Left lung (tissue), 10 donors: ENCODE measurements around the gene TAS1R2. TPM values are rescaled to one million over a fixed set of nuclear protein-coding genes. Genes with fewer than 3 reads are reported as not detected.
A peak's percentile ranks its signal among the peaks of the same experiment; 100 is the strongest.
"Not testable (repeated sequence)": the region's sequence is repeated elsewhere in the genome, so short reads cannot be mapped to it uniquely, and the experiment has no call there.

Experiments used
- ATAC-seq: fragments of 200-7000 bp; cut with Tn5 transposase; one replicate; pipeline ENCODE4 v1.9.1; 2020; ENCODE audit warnings: moderate library complexity
- DNase-seq, 4 donors: peaks; one replicate each; pipeline ENCODE4 v3.0.0-alpha.2; 2013 to 2020
- H3K27ac ChIP-seq, 2 donors: fragments of 200-600 bp; sonication (generic) in 1 of 2; one replicate each; pipeline versions ENCODE4 v1.5.0 to v1.8.0; 2020 to 2021
- H3K27me3 ChIP-seq, 2 donors: fragments of 200-600 bp; sonication (generic) in 1 of 2; one replicate each; pipeline versions ENCODE4 v1.5.0 to v1.8.0; 2020 to 2021
- H3K36me3 ChIP-seq, 2 donors: fragments of 200-600 bp; sonication (generic) in 1 of 2; one replicate each; pipeline versions ENCODE4 v1.5.0 to v1.8.0; 2020 to 2021
- H3K4me1 ChIP-seq, 2 donors: fragments of 200-600 bp; one replicate each; pipeline ENCODE4 v1.8.0; 2021
- H3K4me3 ChIP-seq, 2 donors: fragments of 200-600 bp; sonication (generic) in 1 of 2; one replicate each; pipeline versions ENCODE4 v1.5.0 to v1.8.0; 2020 to 2021; ENCODE audit warnings: mild to moderate bottlenecking in 1 of 2
- H3K9me3 ChIP-seq, 2 donors: fragments of 200-600 bp; sonication (generic) in 1 of 2; one replicate each; pipeline versions ENCODE4 v1.5.0 to v1.8.0; 2020 to 2021
- CTCF ChIP-seq, 2 donors: fragments of 200-600 bp; sonication (generic) in 1 of 2; IDR thresholded peaks; one replicate each; pipeline versions ENCODE4 v1.5.0 to v1.8.0; 2021; ENCODE audit warnings: antibody characterized with exemption in 2 of 2
- intact Hi-C, 2 donors: fragments of 100-400 bp; cut with DNase I; formaldehyde crosslinking; loops; one replicate each; pipeline versions ENCODE4 v1.11.2 to v1.14.2; 2022
- polyA plus RNA-seq, 6 donors: library from polyadenylated mRNA; unstranded; fragments of 120-200 nt; gene quantifications; one replicate each; pipeline ENCODE4 v1.2.1, GENCODE V29; 2013; ENCODE audit not compliant: insufficient read length in 6 of 6
- total RNA-seq, 2 donors: library from RNA; stranded (reverse); fragmentation: NEBNext Ultra II Directional; extraction: Animal tissue kit (Norgen Biotek cat#: 25700); gene quantifications; one replicate each; pipeline ENCODE4 v1.2.1, GENCODE V29; 2021
- donor health status: DM: no; HTN: yes; CAD: no.
- donor health status: DM: no; HTN: no; CAD: no.

TAS1R2 gene
- total and polyA plus RNA-seq, 8 donors, result not detected

GRCh38 chr1:18855573-18855972, 3.9 kb downstream of the TAS1R2 start:
- H3K4me3 ChIP-seq, result no peak overlapping the region
- H3K9me3 ChIP-seq, result no peaks in the 10 kb centered on the region
- ATAC-seq, result no peak
- TF ChIP-seq CTCF (IDR thresholded peaks at IDR 0.05), result no peak
- no peak for DNase-seq
- H3K36me3 ChIP-seq, result no peaks in the 10 kb centered on the region
- H3K27ac ChIP-seq, result no peak overlapping the region
- H3K27me3 ChIP-seq, result peaks cover 0 to 23% of the 10 kb centered on the region in 2 donors
- intact Hi-C loops, result no loop called here
- H3K4me1 ChIP-seq, result no peaks in the 10 kb centered on the region

- H3K4me1 ChIP-seq, result no peaks in the 10 kb centered on the region
- no peak for ATAC-seq
- intact Hi-C loops, result no loop called here
- no peak overlapping the region for H3K27ac ChIP-seq
- no peaks in the 10 kb centered on the region for H3K36me3 ChIP-seq
- no peak for DNase-seq
- no peaks in the 10 kb centered on the region for H3K9me3 ChIP-seq
- peaks cover 0 to 23% of the 10 kb centered on the region in 2 donors for H3K27me3 ChIP-seq
- no peak overlapping the region for H3K4me3 ChIP-seq
- no peak for TF ChIP-seq CTCF (IDR thresholded peaks at IDR 0.05)
Measured at GRCh38 chr1:18854331-18855025, 5.0 kb downstream of the TAS1R2 start.

GRCh38 chr1:18852501-18852900, 7.0 kb downstream of the TAS1R2 start:
- Histone ChIP-seq H3K27ac (no peak overlapping the region), H3K27me3 (peaks cover 0 to 28% of the 10 kb centered on the region in 2 donors), H3K4me3 (no peak overlapping the region), H3K36me3 (no peaks in the 10 kb centered on the region), H3K4me1 (no peaks in the 10 kb centered on the region), H3K9me3 (no peaks in the 10 kb centered on the region)
- ATAC-seq (peak; percentile 53), DNase-seq (no peak)
- intact Hi-C loops, result no loop called here
- TF ChIP-seq CTCF (IDR thresholded peaks at IDR 0.05), result no peak

GRCh38 chr1:18849261-18849711, 10.2 kb downstream of the TAS1R2 start:
- no peak overlapping the region for H3K27ac ChIP-seq
- no peaks in the 10 kb centered on the region for H3K36me3 ChIP-seq
- no peaks in the 10 kb centered on the region for H3K9me3 ChIP-seq
- peak in 2 of 4 donors; percentile 82 to 91 for DNase-seq
- peaks cover 0 to 24% of the 10 kb centered on the region in 2 donors for H3K27me3 ChIP-seq
- ATAC-seq, result no peak
- H3K4me3 ChIP-seq, result no peak overlapping the region
- no peak for TF ChIP-seq CTCF (IDR thresholded peaks at IDR 0.05)
- no peaks in the 10 kb centered on the region for H3K4me1 ChIP-seq
- intact Hi-C loops, result no loop called here

- H3K36me3 ChIP-seq, H3K4me3 ChIP-seq, ATAC-seq, H3K9me3 ChIP-seq, intact Hi-C loops, H3K27ac ChIP-seq, H3K4me1 ChIP-seq, DNase-seq: not testable (repeated sequence)
- peaks cover 0 to 17% of the 10 kb centered on the region in 2 donors for H3K27me3 ChIP-seq
Measured at GRCh38 chr1:18847723-18848122, 11.7 kb downstream of the TAS1R2 start.

GRCh38 chr1:18840145-18840544, 19.3 kb downstream of the TAS1R2 start:
- no peak for TF ChIP-seq CTCF (IDR thresholded peaks at IDR 0.05)
- Histone ChIP-seq H3K36me3 (no peaks in the 10 kb centered on the region), H3K4me3 (no peak overlapping the region), H3K27ac (no peak overlapping the region), H3K9me3 (no peaks in the 10 kb centered on the region), H3K27me3 (peaks cover 0 to 36% of the 10 kb centered on the region in 2 donors), H3K4me1 (no peaks in the 10 kb centered on the region)
- intact Hi-C loops, result no loop called here
- ATAC-seq (no peak), DNase-seq (no peak)
